DND-41 (cell line): ENCODE data around the gene CLEC9A.

ENCODE experiments used
- ATAC-seq: fragments of 200-7000 bp; cut with Tn5 transposase; 3 replicates; pipeline ENCODE4 v1.9.1; 2021; ENCODE audit warnings: low read depth; ENCODE audit not compliant: insufficient read depth
- DNase-seq: peaks from one replicate; pipeline ENCODE4 v3.0.0-alpha.2; 2020
- H2AFZ ChIP-seq: 2 replicates; pipeline ENCODE4 v1.6.0; 2012; ENCODE audit warnings: low read depth, low read length
- H3K27ac ChIP-seq: 2 replicates; pipeline ENCODE4 v1.5.1; 2012; ENCODE audit warnings: low read length, inconsistent platforms
- H3K27me3 ChIP-seq: fragments of 200-600 bp; sonication (generic); 2 replicates; pipeline ENCODE4 v1.6.0; 2012; ENCODE audit warnings: low read length, mild to moderate bottlenecking, inconsistent platforms; ENCODE audit not compliant: insufficient read depth, poor library complexity
- H3K36me3 ChIP-seq: 2 replicates; pipeline ENCODE4 v1.5.1; 2012; ENCODE audit warnings: low read length, inconsistent platforms; ENCODE audit not compliant: insufficient read depth
- H3K4me1 ChIP-seq: 2 replicates; pipeline ENCODE4 v1.5.1; 2012; ENCODE audit warnings: mild to moderate bottlenecking, low read length; ENCODE audit not compliant: insufficient read depth
- H3K4me2 ChIP-seq: 2 replicates; pipeline ENCODE4 v1.6.0; 2012; ENCODE audit warnings: mild to moderate bottlenecking, moderate library complexity, low read length, inconsistent platforms; ENCODE audit not compliant: insufficient read depth
- H3K4me3 ChIP-seq, 2 experiments: fragments of 200-600 bp in 1 of 2; shearing (Covaris generic) in 1 of 2; 2 replicates each; pipeline ENCODE4 v1.5.1; 2012 to 2016; ENCODE audit warnings: inconsistent platforms in 2 of 2, low read length in 2 of 2, mild to moderate bottlenecking in 2 of 2, low read depth in 1 of 2, moderate library complexity in 1 of 2
- H3K79me2 ChIP-seq: 2 replicates; pipeline ENCODE4 v1.6.0; 2012; ENCODE audit warnings: low read length, inconsistent platforms; ENCODE audit not compliant: insufficient read depth
- H3K9ac ChIP-seq: 2 replicates; pipeline ENCODE4 v1.6.0; 2012; ENCODE audit warnings: low read depth, mild to moderate bottlenecking, inconsistent platforms, low read length, moderate library complexity
- H3K9me3 ChIP-seq: 2 replicates; pipeline ENCODE4 v1.5.1; 2012; ENCODE audit warnings: low read length, moderate library complexity, mild to moderate bottlenecking, inconsistent platforms; ENCODE audit not compliant: insufficient read depth, severe bottlenecking
- H4K20me1 ChIP-seq: 2 replicates; pipeline ENCODE4 v1.6.0; 2012; ENCODE audit warnings: low read length; ENCODE audit not compliant: insufficient read depth
- EZH2 ChIP-seq: IDR thresholded peaks from 3 replicates; pipeline ENCODE4 v1.6.1; 2012; ENCODE audit warnings: borderline replicate concordance, low read depth, mild to moderate bottlenecking, moderate library complexity, low read length, inconsistent platforms; ENCODE audit not compliant: severe bottlenecking
- TF ChIP-seq, protein P1 (sequence below): IDR thresholded peaks from 2 replicates; pipeline ENCODE4 v1.5.1; 2012; ENCODE audit warnings: borderline replicate concordance, low read length, moderate library complexity, mild to moderate bottlenecking; ENCODE audit not compliant: poor library complexity, severe bottlenecking; ENCODE audit errors: extremely low read depth

CLEC9A gene

DNA sequence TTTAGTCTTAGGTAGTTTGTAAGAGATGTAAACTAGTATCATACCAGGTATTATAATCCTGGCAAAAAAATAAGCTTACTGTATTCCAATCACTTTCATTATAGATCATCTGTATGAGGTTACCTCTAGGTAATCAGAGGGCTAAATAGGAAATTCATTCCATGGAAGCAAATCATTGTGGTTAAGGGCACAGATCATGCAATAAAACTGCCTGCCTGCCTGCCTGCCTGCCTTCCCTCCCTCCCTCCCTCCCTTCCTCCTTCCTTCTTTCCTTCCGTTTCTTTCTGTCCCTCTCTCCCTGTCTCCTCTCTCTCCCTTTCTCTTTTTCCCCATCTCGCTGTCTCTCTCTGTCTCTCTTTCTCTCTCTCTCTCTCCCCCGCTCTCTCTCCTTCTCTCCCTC is 3.2 kb upstream of the CLEC9A start:
- Histone ChIP-seq H2AFZ (no peak overlapping the region), H3K36me3 (no peaks in the 10 kb centered on the region), H3K27ac (no peak overlapping the region), H3K79me2 (no peaks in the 10 kb centered on the region), H3K9ac (no peak overlapping the region), H3K4me2 (no peak overlapping the region), H3K4me1 (no peaks in the 10 kb centered on the region), H4K20me1 (no peaks in the 10 kb centered on the region), H3K27me3 (peaks cover 5% of the 10 kb centered on the region), H3K9me3 (no peaks in the 10 kb centered on the region), H3K4me3 (no peak overlapping the region)
- ATAC-seq (no peak), DNase-seq (no peak)
- TF ChIP-seq, protein P1, sequence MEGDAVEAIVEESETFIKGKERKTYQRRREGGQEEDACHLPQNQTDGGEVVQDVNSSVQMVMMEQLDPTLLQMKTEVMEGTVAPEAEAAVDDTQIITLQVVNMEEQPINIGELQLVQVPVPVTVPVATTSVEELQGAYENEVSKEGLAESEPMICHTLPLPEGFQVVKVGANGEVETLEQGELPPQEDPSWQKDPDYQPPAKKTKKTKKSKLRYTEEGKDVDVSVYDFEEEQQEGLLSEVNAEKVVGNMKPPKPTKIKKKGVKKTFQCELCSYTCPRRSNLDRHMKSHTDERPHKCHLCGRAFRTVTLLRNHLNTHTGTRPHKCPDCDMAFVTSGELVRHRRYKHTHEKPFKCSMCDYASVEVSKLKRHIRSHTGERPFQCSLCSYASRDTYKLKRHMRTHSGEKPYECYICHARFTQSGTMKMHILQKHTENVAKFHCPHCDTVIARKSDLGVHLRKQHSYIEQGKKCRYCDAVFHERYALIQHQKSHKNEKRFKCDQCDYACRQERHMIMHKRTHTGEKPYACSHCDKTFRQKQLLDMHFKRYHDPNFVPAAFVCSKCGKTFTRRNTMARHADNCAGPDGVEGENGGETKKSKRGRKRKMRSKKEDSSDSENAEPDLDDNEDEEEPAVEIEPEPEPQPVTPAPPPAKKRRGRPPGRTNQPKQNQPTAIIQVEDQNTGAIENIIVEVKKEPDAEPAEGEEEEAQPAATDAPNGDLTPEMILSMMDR: no peak
- TF ChIP-seq EZH2: no peak

DNA sequence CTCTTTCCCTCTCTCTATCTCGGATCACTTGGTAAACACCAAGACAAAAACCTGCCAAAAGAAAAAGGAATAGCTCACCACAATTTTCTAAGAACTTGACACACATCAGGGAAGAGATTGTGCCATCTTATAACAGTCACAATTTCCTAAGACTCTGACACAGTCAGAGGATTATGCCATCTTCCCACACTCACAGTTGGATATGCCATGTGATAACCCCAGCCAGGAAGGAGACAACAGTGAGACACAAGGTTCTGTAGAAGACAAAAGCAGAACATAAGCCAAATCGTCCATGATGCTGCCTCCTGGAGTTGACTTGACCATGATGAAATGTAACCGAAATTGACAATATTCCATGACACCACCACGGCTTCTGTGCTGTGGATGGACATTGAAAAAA is 2.8 kb upstream of the CLEC9A start:
- H3K4me1 ChIP-seq: no peaks in the 10 kb centered on the region
- H2AFZ ChIP-seq: no peak overlapping the region
- no peaks in the 10 kb centered on the region for H4K20me1 ChIP-seq
- no peak overlapping the region for H3K27ac ChIP-seq
- no peak for DNase-seq
- TF ChIP-seq, protein P1: no peak
- no peak for TF ChIP-seq EZH2
- ATAC-seq: no peak
- peaks cover 5% of the 10 kb centered on the region for H3K27me3 ChIP-seq
- no peaks in the 10 kb centered on the region for H3K79me2 ChIP-seq
- no peaks in the 10 kb centered on the region for H3K36me3 ChIP-seq
- H3K4me2 ChIP-seq: no peak overlapping the region
- no peak overlapping the region for H3K9ac ChIP-seq
- H3K4me3 ChIP-seq: no peak overlapping the region
- H3K9me3 ChIP-seq: no peaks in the 10 kb centered on the region

DNA sequence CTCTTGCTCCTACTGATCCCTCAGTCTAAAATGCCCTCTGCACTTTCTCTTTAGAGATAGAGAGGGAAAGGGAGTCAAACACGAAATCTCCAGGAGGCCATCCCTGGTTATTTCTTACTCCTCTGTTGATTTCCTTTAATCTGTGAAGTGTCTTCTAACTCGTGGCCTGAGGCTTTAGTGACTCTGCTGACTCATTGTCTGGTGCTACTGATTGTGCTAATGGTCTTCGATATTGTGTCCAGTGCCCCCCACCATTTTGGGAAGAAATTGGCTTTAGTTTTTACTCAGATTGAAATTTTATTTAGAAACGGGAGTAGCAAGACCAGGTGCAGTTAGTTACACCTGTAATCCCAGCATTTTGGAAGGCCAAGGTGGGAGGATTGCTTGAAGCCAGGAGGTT is 839 bp downstream of the CLEC9A start:
- H3K36me3 ChIP-seq: no peaks in the 10 kb centered on the region
- H3K79me2 ChIP-seq: no peaks in the 10 kb centered on the region
- H3K9ac ChIP-seq: no peak overlapping the region
- TF ChIP-seq, protein P1: no peak
- no peak for TF ChIP-seq EZH2
- no peaks in the 10 kb centered on the region for H3K4me1 ChIP-seq
- DNase-seq: no peak
- no peak for ATAC-seq
- no peak overlapping the region for H3K4me2 ChIP-seq
- no peak overlapping the region for H3K4me3 ChIP-seq
- H3K27ac ChIP-seq: no peak overlapping the region
- peaks cover 7% of the 10 kb centered on the region for H3K27me3 ChIP-seq
- H2AFZ ChIP-seq: no peak overlapping the region
- no peaks in the 10 kb centered on the region for H3K9me3 ChIP-seq
- no peaks in the 10 kb centered on the region for H4K20me1 ChIP-seq

DNA sequence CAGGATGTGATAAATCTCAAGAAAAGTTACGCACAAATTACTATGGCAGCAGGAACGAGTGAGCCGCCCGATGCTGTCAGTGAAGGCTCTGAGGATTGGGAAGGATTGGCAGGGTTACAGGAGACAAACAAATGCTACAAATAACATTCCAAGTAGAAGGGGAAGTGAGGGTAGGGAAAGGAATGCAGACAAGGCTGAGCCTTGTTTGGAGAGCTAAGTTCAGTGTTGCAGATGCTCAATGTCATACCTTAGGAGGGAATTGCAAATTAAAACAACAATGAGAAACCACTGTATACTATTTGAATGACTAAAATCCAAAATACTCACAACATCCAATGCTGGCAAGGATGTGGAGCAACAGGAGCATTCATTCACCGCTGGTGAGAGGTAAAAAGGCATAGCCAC is 1.3 kb downstream of the CLEC9A start:
- Histone ChIP-seq H3K36me3 (no peaks in the 10 kb centered on the region), H3K9me3 (no peaks in the 10 kb centered on the region), H3K4me3 (no peak overlapping the region), H3K4me1 (no peaks in the 10 kb centered on the region), H4K20me1 (no peaks in the 10 kb centered on the region), H2AFZ (no peak overlapping the region), H3K27me3 (peaks cover 9% of the 10 kb centered on the region), H3K79me2 (no peaks in the 10 kb centered on the region), H3K27ac (no peak overlapping the region), H3K4me2 (no peak overlapping the region), H3K9ac (no peak overlapping the region)
- DNase-seq: no peak
- ATAC-seq: no peak
- TF ChIP-seq EZH2: no peak
- TF ChIP-seq, protein P1: no peak
